Coronary artery (tissue), 2 donors: ENCODE results near the gene DISC1.

Source experiments
- DNase-seq: peaks from one replicate; pipeline ENCODE4 v3.0.0-alpha.2; 2017; ENCODE audit warnings: low spot score
- H3K27ac ChIP-seq, 2 donors: fragments of 200-600 bp; sonication (generic); one replicate each; pipeline ENCODE4 v1.5.1; 2016 to 2019
- H3K4me3 ChIP-seq: fragments of 200-600 bp; sonication (generic); 2 replicates; pipeline ENCODE4 v1.5.1; 2016; ENCODE audit warnings: mild to moderate bottlenecking, moderate library complexity
- TF ChIP-seq, protein P1 (sequence below): fragments of 200-600 bp; sonication (generic); IDR thresholded peaks from one replicate; pipeline ENCODE4 v1.5.1; 2019; ENCODE audit warnings: antibody characterized with exemption

Gene DISC1

GRCh38 chr1:231935856-231936255 is 309.3 kb downstream of the DISC1 start:
- TF ChIP-seq, protein P1, sequence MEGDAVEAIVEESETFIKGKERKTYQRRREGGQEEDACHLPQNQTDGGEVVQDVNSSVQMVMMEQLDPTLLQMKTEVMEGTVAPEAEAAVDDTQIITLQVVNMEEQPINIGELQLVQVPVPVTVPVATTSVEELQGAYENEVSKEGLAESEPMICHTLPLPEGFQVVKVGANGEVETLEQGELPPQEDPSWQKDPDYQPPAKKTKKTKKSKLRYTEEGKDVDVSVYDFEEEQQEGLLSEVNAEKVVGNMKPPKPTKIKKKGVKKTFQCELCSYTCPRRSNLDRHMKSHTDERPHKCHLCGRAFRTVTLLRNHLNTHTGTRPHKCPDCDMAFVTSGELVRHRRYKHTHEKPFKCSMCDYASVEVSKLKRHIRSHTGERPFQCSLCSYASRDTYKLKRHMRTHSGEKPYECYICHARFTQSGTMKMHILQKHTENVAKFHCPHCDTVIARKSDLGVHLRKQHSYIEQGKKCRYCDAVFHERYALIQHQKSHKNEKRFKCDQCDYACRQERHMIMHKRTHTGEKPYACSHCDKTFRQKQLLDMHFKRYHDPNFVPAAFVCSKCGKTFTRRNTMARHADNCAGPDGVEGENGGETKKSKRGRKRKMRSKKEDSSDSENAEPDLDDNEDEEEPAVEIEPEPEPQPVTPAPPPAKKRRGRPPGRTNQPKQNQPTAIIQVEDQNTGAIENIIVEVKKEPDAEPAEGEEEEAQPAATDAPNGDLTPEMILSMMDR: no peak
- Histone ChIP-seq H3K27ac (no peak overlapping the region), H3K4me3 (no peak overlapping the region)
- no peak for DNase-seq

GRCh38 chr1:231936983-231937775 is 310.6 kb downstream of the DISC1 start:
- no peak overlapping the region for H3K27ac ChIP-seq
- no peak for DNase-seq
- TF ChIP-seq, protein P1: no peak
- no peak overlapping the region for H3K4me3 ChIP-seq

GRCh38 chr1:231938211-231938610 is 311.6 kb downstream of the DISC1 start:
- no peak for DNase-seq
- Histone ChIP-seq H3K4me3 (no peak overlapping the region), H3K27ac (no peak overlapping the region)
- TF ChIP-seq, protein P1: no peak

- no peak for DNase-seq
- TF ChIP-seq, protein P1: no peak
- H3K27ac ChIP-seq: no peak overlapping the region
- H3K4me3 ChIP-seq: no peak overlapping the region
Observed at GRCh38 chr1:231938711-231939110, 312.1 kb downstream of the DISC1 start.

DNA sequence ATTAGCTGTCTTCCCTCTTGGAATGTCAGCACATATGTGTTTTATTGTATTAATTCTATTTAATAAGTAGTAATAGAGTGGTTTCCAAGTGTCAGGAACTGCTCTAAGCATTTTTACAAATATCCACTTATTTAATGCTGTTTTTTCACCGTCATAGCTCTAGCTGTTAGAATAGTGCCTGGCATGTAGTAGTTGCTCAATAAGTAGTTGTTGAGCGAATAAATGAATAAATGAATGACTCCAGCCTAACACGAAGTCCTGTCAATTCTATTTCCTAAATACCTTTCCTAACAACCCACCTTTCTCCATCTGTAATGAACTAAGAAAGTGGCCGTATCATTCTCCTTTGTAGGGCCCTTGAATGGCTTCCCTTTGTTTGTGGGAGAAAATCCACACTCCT is 312.5 kb downstream of the DISC1 start:
- no peak for DNase-seq
- no peak overlapping the region for H3K27ac ChIP-seq
- no peak overlapping the region for H3K4me3 ChIP-seq
- TF ChIP-seq, protein P1: no peak

- TF ChIP-seq, protein P1: no peak
- Histone ChIP-seq H3K27ac (no peak overlapping the region), H3K4me3 (no peak overlapping the region)
- no peak for DNase-seq
Observed at GRCh38 chr1:231940116-231940515, 313.5 kb downstream of the DISC1 start.

GRCh38 chr1:231940701-231941100 is 314.1 kb downstream of the DISC1 start:
- no peak overlapping the region for H3K4me3 ChIP-seq
- DNase-seq: no peak
- TF ChIP-seq, protein P1: no peak
- H3K27ac ChIP-seq: no peak overlapping the region
